Endothelial cell of umbilical vein (primary cell): ENCODE data around the gene CMC2.

Experiments
- CTCF ChIP-seq, 2 donors: IDR thresholded peaks; 1 replicate in 1 of 2; 2 replicates in 1 of 2; pipeline ENCODE4 v1.5.1; 2011; ENCODE audit warnings: low read length in 2 of 2, mild to moderate bottlenecking in 2 of 2, moderate library complexity in 2 of 2, control low read depth in 1 of 2, inconsistent platforms in 1 of 2, low read depth in 1 of 2; ENCODE audit not compliant: insufficient read depth in 1 of 2; ENCODE audit errors: extremely low read depth in 1 of 2
- FOS ChIP-seq: IDR thresholded peaks from 2 replicates; pipeline ENCODE4 v1.6.1; 2011; ENCODE audit warnings: mild to moderate bottlenecking, low read length, moderate library complexity, borderline replicate concordance; ENCODE audit not compliant: insufficient read depth
- GATA2 ChIP-seq: IDR thresholded peaks from 2 replicates; pipeline ENCODE4 v1.7.0; 2011; ENCODE audit warnings: low read depth, mild to moderate bottlenecking, moderate library complexity, mixed read lengths, low read length; ENCODE audit not compliant: insufficient read length, insufficient read depth
- MAX ChIP-seq: IDR thresholded peaks from 2 replicates; pipeline ENCODE4 v1.6.1; 2011; ENCODE audit not compliant: insufficient read depth, insufficient read length
- POLR2A ChIP-seq: IDR thresholded peaks from 2 replicates; pipeline ENCODE4 v1.6.1; 2012; ENCODE audit warnings: low read depth, mild to moderate bottlenecking, control low read depth, low read length
- POLR2AphosphoS5 ChIP-seq: IDR thresholded peaks from 2 replicates; pipeline ENCODE4 v1.6.1; 2012; ENCODE audit warnings: low read depth, mild to moderate bottlenecking, control low read depth, low read length, moderate library complexity; ENCODE audit not compliant: insufficient read depth

GRCh38 chr16:80938879-80939260 is 67.8 kb downstream of the CMC2 start:
- TF ChIP-seq MAX (no peak), GATA2 (no peak), CTCF (IDR thresholded peaks at IDR 0.05; ENCODE audit: extremely low read depth in 1 of 2, insufficient read depth in 1 of 2, low read depth in 1 of 2, low read length in 2 of 2) (no peak), POLR2AphosphoS5 (no peak), POLR2A (no peak), FOS (no peak)
